VCaP (cell line): Measurements from ENCODE around the gene CCR2.

Source experiments
- H3K27ac ChIP-seq: fragments of 450-650 bp; 2 replicates; pipeline ENCODE4 v1.5.1; 2017
- CTCF ChIP-seq: fragments of 450-650 bp; conservative IDR thresholded peaks from 2 replicates; pipeline ENCODE4 v1.5.1; 2017; ENCODE audit warnings: mild to moderate bottlenecking, moderate library complexity

The CCR2 gene

GRCh38 chr3:46365737-46366524, 12.0 kb downstream of the CCR2 start:
- TF ChIP-seq CTCF: no peak
- no peak overlapping the region for H3K27ac ChIP-seq

GRCh38 chr3:46367811-46368210, 13.9 kb downstream of the CCR2 start:
- TF ChIP-seq CTCF: no peak
- H3K27ac ChIP-seq: no peak overlapping the region

GRCh38 chr3:46368569-46368968, 14.7 kb downstream of the CCR2 start:
- H3K27ac ChIP-seq: peak overlapping the region; percentile 68; the same call in 1 of the 2 replicates
- peak; percentile 63 for TF ChIP-seq CTCF

- peak overlapping the region; percentile 68 for H3K27ac ChIP-seq
These were observed 15.2 kb downstream of the CCR2 start for GRCh38 chr3:46369151-46369550.

GRCh38 chr3:46369675-46370132, 15.8 kb downstream of the CCR2 start:
- TF ChIP-seq CTCF: no peak
- peak overlapping the region; percentile 68 for H3K27ac ChIP-seq

More at GRCh38 chr3:46369151-46369550, 15.2 kb downstream of the CCR2 start:
- no peak for TF ChIP-seq CTCF

- no peak for TF ChIP-seq CTCF
- H3K27ac ChIP-seq: peak within 1 kb of the TSS; percentile 68
These were observed 17.1 kb downstream of the CCR2 start, which contains the start of gene CCR5 for GRCh38 chr3:46370839-46371518. TSS of gene CCR5 (plus strand) at chr3:46370946. CDS start at chr3:46372903, 1,957 bp downstream.

- peak overlapping the region; percentile 68 for H3K27ac ChIP-seq
- no peak for TF ChIP-seq CTCF
These were observed 17.8 kb downstream of the CCR2 start for GRCh38 chr3:46371519-46372340.
